C4-2B (cell line): ENCODE data around the gene RSPH9.

Source experiments
- ZFX ChIP-seq: fragments of 450-650 bp; IDR thresholded peaks from 2 replicates; pipeline ENCODE4 v1.6.1; 2017
- TF ChIP-seq, protein P1 (sequence below): fragments of 450-650 bp; conservative IDR thresholded peaks from 2 replicates; pipeline ENCODE4 v1.5.1; 2017; ENCODE audit warnings: mild to moderate bottlenecking

DNA sequence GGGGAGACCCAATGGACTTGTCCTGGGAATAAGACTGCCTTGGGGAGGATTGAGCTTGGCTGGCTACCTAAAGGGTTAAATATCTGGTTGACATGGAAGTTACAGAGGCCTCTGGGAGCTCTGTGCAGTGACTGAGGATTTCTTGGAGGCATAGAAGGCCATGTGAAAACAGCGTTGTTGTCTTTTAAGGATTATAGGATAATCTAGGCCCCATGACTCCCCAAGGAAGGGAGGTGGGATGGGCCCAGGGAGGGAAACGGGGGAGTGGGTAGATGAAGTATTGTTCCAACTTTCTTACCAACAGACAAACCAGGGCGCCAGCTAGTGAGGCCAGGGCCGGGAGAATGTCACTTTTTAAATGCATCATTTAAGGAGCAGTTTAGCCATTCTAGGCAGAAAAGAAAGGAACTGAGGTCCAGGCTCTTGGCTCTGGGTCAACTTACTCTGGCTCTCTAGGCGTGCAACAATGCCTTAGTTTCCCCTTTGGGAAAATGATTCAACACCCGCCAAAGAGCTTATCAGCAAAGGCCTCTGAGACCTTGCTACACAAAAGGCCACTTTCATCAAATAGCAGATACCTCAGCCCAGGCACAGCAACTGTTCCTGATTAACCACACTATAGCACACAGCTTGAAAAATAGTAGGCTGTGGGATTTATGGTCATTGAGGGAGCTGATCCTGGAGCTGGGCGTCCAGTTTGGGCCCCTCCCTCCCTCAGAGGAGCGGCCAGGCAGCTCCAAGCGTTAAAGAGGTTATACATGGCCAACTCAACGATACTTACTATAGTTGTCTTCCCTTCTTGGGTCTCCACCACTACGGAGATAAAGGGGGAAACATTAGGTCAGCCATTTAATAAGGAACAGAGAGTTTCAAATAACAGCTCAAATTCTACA is 35.7 kb downstream of the RSPH9 start:
- TF ChIP-seq, protein P1, sequence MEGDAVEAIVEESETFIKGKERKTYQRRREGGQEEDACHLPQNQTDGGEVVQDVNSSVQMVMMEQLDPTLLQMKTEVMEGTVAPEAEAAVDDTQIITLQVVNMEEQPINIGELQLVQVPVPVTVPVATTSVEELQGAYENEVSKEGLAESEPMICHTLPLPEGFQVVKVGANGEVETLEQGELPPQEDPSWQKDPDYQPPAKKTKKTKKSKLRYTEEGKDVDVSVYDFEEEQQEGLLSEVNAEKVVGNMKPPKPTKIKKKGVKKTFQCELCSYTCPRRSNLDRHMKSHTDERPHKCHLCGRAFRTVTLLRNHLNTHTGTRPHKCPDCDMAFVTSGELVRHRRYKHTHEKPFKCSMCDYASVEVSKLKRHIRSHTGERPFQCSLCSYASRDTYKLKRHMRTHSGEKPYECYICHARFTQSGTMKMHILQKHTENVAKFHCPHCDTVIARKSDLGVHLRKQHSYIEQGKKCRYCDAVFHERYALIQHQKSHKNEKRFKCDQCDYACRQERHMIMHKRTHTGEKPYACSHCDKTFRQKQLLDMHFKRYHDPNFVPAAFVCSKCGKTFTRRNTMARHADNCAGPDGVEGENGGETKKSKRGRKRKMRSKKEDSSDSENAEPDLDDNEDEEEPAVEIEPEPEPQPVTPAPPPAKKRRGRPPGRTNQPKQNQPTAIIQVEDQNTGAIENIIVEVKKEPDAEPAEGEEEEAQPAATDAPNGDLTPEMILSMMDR = no peak
- no peak for TF ChIP-seq ZFX
